NCI-H1417 treated with DMSO at 0.1 percent for 48 hours (cell line): ENCODE data around the gene RNF213.

Experiments used
- DNase-seq: peaks from one replicate; lab custom pipeline; 2025; lab: John Stamatoyannopoulos, UW

Gene RNF213

GRCh38 chr17:80260791-80261158 is at the start of gene RNF213:
Gene RNF213 (plus strand): TSS chr17:80260852. CDS start chr17:80263682, 2,830 bp downstream.
- DNase-seq: no peak

- no peak for DNase-seq
Measured at GRCh38 chr17:80212109-80212508, 48.5 kb upstream of the RNF213 start.

- DNase-seq: no peak
Measured at GRCh38 chr17:80212511-80212910, 48.1 kb upstream of the RNF213 start.

- no peak for DNase-seq
Measured at GRCh38 chr17:80212962-80213642, 47.5 kb upstream of the RNF213 start.

GRCh38 chr17:80213643-80213975 is 47.0 kb upstream of the RNF213 start:
- DNase-seq: no peak

GRCh38 chr17:80214012-80214877 is 46.4 kb upstream of the RNF213 start:
- DNase-seq: no peak

- no peak for DNase-seq
Measured at GRCh38 chr17:80214878-80215210, 45.8 kb upstream of the RNF213 start.

GRCh38 chr17:80216473-80217456 is 43.9 kb upstream of the RNF213 start:
- DNase-seq: no peak

- no peak for DNase-seq
Measured at GRCh38 chr17:80217703-80218362, 42.8 kb upstream of the RNF213 start.

GRCh38 chr17:80218391-80218790 is 42.3 kb upstream of the RNF213 start:
- no peak for DNase-seq

GRCh38 chr17:80219013-80219762 is 41.5 kb upstream of the RNF213 start:
- DNase-seq: no peak

- no peak for DNase-seq
Measured at GRCh38 chr17:80219763-80220053, 40.9 kb upstream of the RNF213 start.

GRCh38 chr17:80220054-80220735 is 40.5 kb upstream of the RNF213 start, which contains the start of the genes SGSH and SLC26A11:
Gene SGSH (minus strand): TSS chr17:80220333. CDS start chr17:80220313, 20 bp downstream.
Gene SLC26A11 (plus strand): TSS chr17:80220427. CDS start chr17:80221561, 1,134 bp downstream.
- DNase-seq: no peak

GRCh38 chr17:80220736-80221215 is 39.9 kb upstream of the RNF213 start:
- no peak for DNase-seq

- DNase-seq: no peak
Measured at GRCh38 chr17:80221351-80222105, 39.1 kb upstream of the RNF213 start.

- DNase-seq: no peak
Measured at GRCh38 chr17:80222376-80223141, 38.1 kb upstream of the RNF213 start.

- no peak for DNase-seq
Measured at GRCh38 chr17:80223142-80223815, 37.4 kb upstream of the RNF213 start.

GRCh38 chr17:80223838-80224497 is 36.7 kb upstream of the RNF213 start:
- no peak for DNase-seq
